Activated CD4-positive, alpha-beta T cell treated with anti-CD3 and anti-CD28 coated beads for 24 hours (primary cell): ENCODE results near the gene MPRIP.
"Not testable (repeated sequence)": the region's sequence is repeated elsewhere in the genome, so short reads cannot be mapped to it uniquely, and the experiment has no call there.

ENCODE experiments used
- DNase-seq, 2 donors: peaks; one replicate each; pipeline ENCODE4 v3.0.0-alpha.2; 2020; ENCODE audit warnings: low read depth in 2 of 2

MPRIP gene

GRCh38 chr17:17186051-17186450 lies 143.8 kb downstream of the MPRIP start:
- peak; percentile 46 to 48 for DNase-seq

GRCh38 chr17:17186551-17187505 lies 144.6 kb downstream of the MPRIP start:
- DNase-seq = no peak

- DNase-seq = no peak
Measured at GRCh38 chr17:17188586-17188985, 146.3 kb downstream of the MPRIP start.

GRCh38 chr17:17189559-17189958 lies 147.3 kb downstream of the MPRIP start:
- DNase-seq = no peak

- no peak for DNase-seq
Measured at GRCh38 chr17:17190188-17190587, 147.9 kb downstream of the MPRIP start.

- DNase-seq = no peak
Measured at GRCh38 chr17:17191346-17191792, 149.1 kb downstream of the MPRIP start.

GRCh38 chr17:17191961-17192381 lies 149.7 kb downstream of the MPRIP start:
- DNase-seq = no peak

- DNase-seq = not testable (repeated sequence)
Measured at GRCh38 chr17:17195466-17195865, 153.2 kb downstream of the MPRIP start.

- DNase-seq = no peak
Measured at GRCh38 chr17:17196776-17197175, 154.5 kb downstream of the MPRIP start.

- no peak for DNase-seq
Measured at GRCh38 chr17:17198281-17198680, 156.0 kb downstream of the MPRIP start.

- DNase-seq = no peak
Measured at GRCh38 chr17:17200311-17200710, 158.1 kb downstream of the MPRIP start.

- DNase-seq = no peak
Measured at GRCh38 chr17:17200831-17201230, 158.6 kb downstream of the MPRIP start.

GRCh38 chr17:17201271-17201670 lies 159.0 kb downstream of the MPRIP start:
- DNase-seq = no peak

GRCh38 chr17:17201907-17202306 lies 159.7 kb downstream of the MPRIP start:
- no peak for DNase-seq

GRCh38 chr17:17203173-17203730 lies 161.0 kb downstream of the MPRIP start:
- no peak for DNase-seq

GRCh38 chr17:17204041-17204591 lies 161.9 kb downstream of the MPRIP start:
- DNase-seq = no peak

GRCh38 chr17:17204635-17205231 lies 162.5 kb downstream of the MPRIP start:
- no peak for DNase-seq

GRCh38 chr17:17205368-17206123 lies 163.3 kb downstream of the MPRIP start:
- DNase-seq = peak; percentile 44

- DNase-seq = peak; percentile 88 to 92
Measured at GRCh38 chr17:17206124-17206912, 164.1 kb downstream of the MPRIP start, which contains the start of gene PLD6. Gene PLD6 (minus strand): TSS chr17:17206333. CDS start chr17:17206286, 47 bp downstream.

- DNase-seq = no peak
Measured at GRCh38 chr17:17206913-17207335, 164.7 kb downstream of the MPRIP start.

GRCh38 chr17:17207998-17208397 lies 165.7 kb downstream of the MPRIP start:
- DNase-seq = no peak
